Astrocyte (in vitro differentiated cells and primary cell): ENCODE data around the gene NR3C1. TPM values are rescaled to one million over a fixed set of nuclear protein-coding genes. Genes with fewer than 3 reads are reported as not detected.

Experiments used
- DNase-seq: peaks from one replicate; pipeline ENCODE4 v3.0.0-alpha.2; 2010; ENCODE audit warnings: low read depth
- FAIRE-seq: peaks from 2 replicates; lab custom pipeline; 2011; peaks lifted over from hg19 to GRCh38; lab: Jason Lieb, UNC
- H2AFZ ChIP-seq: 2 replicates; pipeline ENCODE4 v1.6.0; 2012; ENCODE audit warnings: low read depth, low read length, inconsistent platforms
- H3K27ac ChIP-seq: 2 replicates; pipeline ENCODE4 v1.5.1; 2011; ENCODE audit warnings: low read depth, low read length, inconsistent platforms
- H3K27me3 ChIP-seq: 2 replicates; pipeline ENCODE4 v1.6.0; 2011; ENCODE audit warnings: low read length, inconsistent platforms; ENCODE audit not compliant: insufficient read depth
- H3K36me3 ChIP-seq: 2 replicates; pipeline ENCODE4 v1.5.1; 2011; ENCODE audit warnings: low read length, inconsistent platforms; ENCODE audit not compliant: insufficient read depth
- H3K4me1 ChIP-seq: 2 replicates; pipeline ENCODE4 v1.5.1; 2011; ENCODE audit warnings: low read length, inconsistent platforms; ENCODE audit not compliant: insufficient read depth
- H3K4me2 ChIP-seq: 2 replicates; pipeline ENCODE4 v1.6.0; 2012; ENCODE audit warnings: low read length, inconsistent platforms
- H3K4me3 ChIP-seq: 2 replicates; pipeline ENCODE4 v1.5.1; 2011; ENCODE audit warnings: low read depth, mild to moderate bottlenecking, low read length, inconsistent platforms; ENCODE audit not compliant: insufficient read depth
- H3K79me2 ChIP-seq: 2 replicates; pipeline ENCODE4 v1.6.0; 2012; ENCODE audit warnings: mild to moderate bottlenecking, low read length, inconsistent platforms; ENCODE audit not compliant: insufficient read depth
- H3K9ac ChIP-seq: 2 replicates; pipeline ENCODE4 v1.6.0; 2012; ENCODE audit warnings: mild to moderate bottlenecking, low read length, inconsistent platforms
- H3K9me3 ChIP-seq: 2 replicates; pipeline ENCODE4 v1.5.1; 2012; ENCODE audit warnings: low read depth, mild to moderate bottlenecking, low read length, inconsistent platforms; ENCODE audit not compliant: insufficient read depth
- H4K20me1 ChIP-seq: 2 replicates; pipeline ENCODE4 v1.6.0; 2012; ENCODE audit warnings: low read length, inconsistent platforms; ENCODE audit not compliant: insufficient read depth
- H3K27ac Mint-ChIP-seq: one replicate; pipeline ENCODE4 v1.8.0; 2021; ENCODE audit warnings: mild to moderate bottlenecking, mixed read lengths; ENCODE audit not compliant: unreplicated experiment
- H3K27me3 Mint-ChIP-seq: one replicate; pipeline ENCODE4 v1.8.0; 2021; ENCODE audit warnings: low read depth, mixed read lengths; ENCODE audit not compliant: unreplicated experiment
- H3K36me3 Mint-ChIP-seq: one replicate; pipeline ENCODE4 v1.8.0; 2021; ENCODE audit warnings: low read depth, mixed read lengths; ENCODE audit not compliant: unreplicated experiment
- H3K4me1 Mint-ChIP-seq: one replicate; pipeline ENCODE4 v1.8.0; 2021; ENCODE audit warnings: low read depth, mixed read lengths; ENCODE audit not compliant: unreplicated experiment
- H3K4me3 Mint-ChIP-seq: one replicate; pipeline ENCODE4 v1.8.0; 2021; ENCODE audit warnings: mild to moderate bottlenecking, moderate library complexity, mixed read lengths; ENCODE audit not compliant: unreplicated experiment
- H3K9me3 Mint-ChIP-seq: one replicate; pipeline ENCODE4 v1.8.0; 2021; ENCODE audit warnings: mild to moderate bottlenecking, mixed read lengths; ENCODE audit not compliant: unreplicated experiment
- CTCF ChIP-seq: IDR thresholded peaks from 2 replicates; pipeline ENCODE4 v1.5.1; 2011; ENCODE audit warnings: low read depth, mild to moderate bottlenecking, inconsistent platforms, low read length, moderate library complexity; ENCODE audit not compliant: insufficient read depth
- EZH2 ChIP-seq: IDR thresholded peaks from 2 replicates; pipeline ENCODE4 v1.6.1; 2012; ENCODE audit warnings: mild to moderate bottlenecking, low read length, inconsistent platforms; ENCODE audit not compliant: insufficient read depth
- total RNA-seq: library from RNA; stranded (reverse); gene quantifications from 2 replicates; pipeline ENCODE4 v1.2.1, GENCODE V29; 2021

The NR3C1 gene
- total RNA-seq, 1 donor from 2014 or later: 35.4 TPM

DNA sequence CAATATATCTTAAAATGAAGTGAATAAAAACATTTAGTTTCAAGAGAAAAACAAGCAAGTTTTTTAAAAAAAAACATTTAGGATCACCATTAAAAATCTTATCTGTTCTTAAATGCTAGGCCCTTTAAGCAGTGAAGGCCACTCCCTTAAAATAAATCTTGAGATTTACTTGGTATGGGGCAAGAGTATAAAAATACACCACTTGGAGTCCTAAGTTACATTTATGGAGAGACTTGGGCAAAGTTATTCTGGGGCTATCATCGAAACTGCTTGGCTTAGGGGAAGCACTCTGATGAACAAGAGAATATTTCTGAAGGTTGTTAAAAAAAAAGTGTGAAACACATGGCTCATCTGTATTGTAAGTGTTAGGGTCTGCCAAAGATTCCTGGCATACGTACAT is 97.4 kb downstream of the NR3C1 start:
- no peaks in the 10 kb centered on the region for H3K9me3 Mint-ChIP-seq
- TF ChIP-seq CTCF (no peak), EZH2 (no peak)
- H3K36me3 ChIP-seq: peaks cover 7% of the 10 kb centered on the region
- DNase-seq (no peak), FAIRE-seq (no peak)
- H4K20me1 ChIP-seq: no peaks in the 10 kb centered on the region
- H3K79me2 ChIP-seq: peaks cover 18% of the 10 kb centered on the region
- H3K27ac ChIP-seq: no peak overlapping the region
- H3K4me2 ChIP-seq: no peak overlapping the region
- H3K27me3 ChIP-seq: no peaks in the 10 kb centered on the region
- peaks cover 12% of the 10 kb centered on the region for H3K4me1 ChIP-seq
- no peak overlapping the region for H2AFZ ChIP-seq
- H3K36me3 Mint-ChIP-seq: peaks cover 21% of the 10 kb centered on the region
- H3K27me3 Mint-ChIP-seq: no peaks in the 10 kb centered on the region
- no peak overlapping the region for H3K9ac ChIP-seq
- H3K4me3 ChIP-seq: no peak overlapping the region
- no peak overlapping the region for H3K4me3 Mint-ChIP-seq
- no peak overlapping the region for H3K27ac Mint-ChIP-seq
- no peaks in the 10 kb centered on the region for H3K9me3 ChIP-seq
- H3K4me1 Mint-ChIP-seq: peaks cover 29% of the 10 kb centered on the region

- TF ChIP-seq CTCF (no peak), EZH2 (no peak)
- Histone ChIP-seq H3K9ac (no peak overlapping the region), H3K4me1 (peaks cover 12% of the 10 kb centered on the region), H3K27ac (peak overlapping the region; percentile 43), H2AFZ (no peak overlapping the region), H3K4me3 (no peak overlapping the region), H3K9me3 (no peaks in the 10 kb centered on the region), H3K36me3 (peaks cover 10% of the 10 kb centered on the region), H3K27me3 (no peaks in the 10 kb centered on the region), H3K79me2 (peaks cover 18% of the 10 kb centered on the region), H4K20me1 (no peaks in the 10 kb centered on the region), H3K4me2 (no peak overlapping the region)
- peak overlapping the region; percentile 15 for H3K27ac Mint-ChIP-seq
- FAIRE-seq: peak; percentile 47
- peak; percentile 79 for DNase-seq
- H3K36me3 Mint-ChIP-seq: peaks cover 21% of the 10 kb centered on the region
- H3K4me1 Mint-ChIP-seq: peaks cover 28% of the 10 kb centered on the region
- H3K4me3 Mint-ChIP-seq: no peak overlapping the region
- no peaks in the 10 kb centered on the region for H3K9me3 Mint-ChIP-seq
- H3K27me3 Mint-ChIP-seq: no peaks in the 10 kb centered on the region
Observed at GRCh38 chr5:143304836-143305475, 98.5 kb downstream of the NR3C1 start.

- Mint-ChIP-seq H3K4me3 (no peak overlapping the region), H3K27me3 (no peaks in the 10 kb centered on the region), H3K36me3 (peaks cover 25% of the 10 kb centered on the region), H3K27ac (no peak overlapping the region), H3K4me1 (peaks cover 32% of the 10 kb centered on the region), H3K9me3 (no peaks in the 10 kb centered on the region)
- H3K4me2 ChIP-seq: no peak overlapping the region
- TF ChIP-seq CTCF (no peak), EZH2 (no peak)
- H4K20me1 ChIP-seq: no peaks in the 10 kb centered on the region
- H3K4me1 ChIP-seq: peaks cover 12% of the 10 kb centered on the region
- peak overlapping the region; percentile 17 for H3K27ac ChIP-seq
- H3K79me2 ChIP-seq: peaks cover 18% of the 10 kb centered on the region
- no peak overlapping the region for H3K4me3 ChIP-seq
- DNase-seq (peak; percentile 43), FAIRE-seq (no peak)
- peaks cover 15% of the 10 kb centered on the region for H3K36me3 ChIP-seq
- H3K9ac ChIP-seq: no peak overlapping the region
- no peaks in the 10 kb centered on the region for H3K27me3 ChIP-seq
- H3K9me3 ChIP-seq: no peaks in the 10 kb centered on the region
- no peak overlapping the region for H2AFZ ChIP-seq
Observed at GRCh38 chr5:143302341-143303045, 101.0 kb downstream of the NR3C1 start.
